OCI-LY7 (cell line): ENCODE data around the gene FRMPD3.

Experiments used
- EZH2phosphoT487 ChIP-seq: fragments of 200-600 bp; sonication (generic); IDR thresholded peaks from 2 replicates; pipeline ENCODE4 v1.6.1; 2018; ENCODE audit warnings: low read depth, borderline replicate concordance, mild to moderate bottlenecking, mixed run types, antibody characterized with exemption, low read length, moderate library complexity, mixed read lengths
- TF ChIP-seq, protein P1 (sequence below): fragments of 200-600 bp; sonication (generic); conservative IDR thresholded peaks from 2 replicates; pipeline ENCODE4 v1.5.1; 2014; ENCODE audit warnings: mild to moderate bottlenecking, antibody characterized with exemption, low read length, moderate library complexity, mixed read lengths

DNA sequence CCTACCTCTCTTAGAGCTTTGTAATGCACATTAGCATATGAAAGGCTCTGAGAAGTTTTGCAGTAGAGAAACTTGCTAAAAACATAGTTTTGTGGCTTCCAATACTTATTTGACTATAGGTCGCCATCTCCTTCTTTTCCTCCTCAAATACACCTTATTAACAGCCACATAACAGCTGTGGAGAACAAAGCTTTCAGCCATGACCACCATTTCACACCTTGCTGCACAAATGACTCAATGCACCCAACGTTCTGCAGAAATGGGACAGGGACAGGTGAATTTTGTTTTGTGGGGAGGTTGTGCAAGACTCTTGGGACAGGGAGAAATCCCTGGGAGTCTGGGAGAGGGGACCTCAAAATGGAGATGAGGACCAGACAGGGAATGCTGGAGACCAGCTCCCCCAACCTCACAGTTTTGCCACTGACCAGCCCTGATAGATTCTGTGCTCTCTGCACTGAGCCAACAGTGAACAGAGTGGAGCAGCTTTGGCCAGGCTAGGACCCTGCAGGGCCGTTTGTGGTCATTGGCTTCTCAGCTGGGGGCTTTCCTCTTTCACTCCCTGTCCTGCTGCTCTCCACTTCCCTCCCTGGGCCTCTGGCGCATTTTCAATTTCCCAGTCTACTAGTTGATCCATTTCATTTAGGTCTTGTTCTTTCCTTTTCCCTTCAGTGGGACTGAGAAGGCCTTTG, 16.6 kb downstream of the FRMPD3 start:
- TF ChIP-seq, protein P1, sequence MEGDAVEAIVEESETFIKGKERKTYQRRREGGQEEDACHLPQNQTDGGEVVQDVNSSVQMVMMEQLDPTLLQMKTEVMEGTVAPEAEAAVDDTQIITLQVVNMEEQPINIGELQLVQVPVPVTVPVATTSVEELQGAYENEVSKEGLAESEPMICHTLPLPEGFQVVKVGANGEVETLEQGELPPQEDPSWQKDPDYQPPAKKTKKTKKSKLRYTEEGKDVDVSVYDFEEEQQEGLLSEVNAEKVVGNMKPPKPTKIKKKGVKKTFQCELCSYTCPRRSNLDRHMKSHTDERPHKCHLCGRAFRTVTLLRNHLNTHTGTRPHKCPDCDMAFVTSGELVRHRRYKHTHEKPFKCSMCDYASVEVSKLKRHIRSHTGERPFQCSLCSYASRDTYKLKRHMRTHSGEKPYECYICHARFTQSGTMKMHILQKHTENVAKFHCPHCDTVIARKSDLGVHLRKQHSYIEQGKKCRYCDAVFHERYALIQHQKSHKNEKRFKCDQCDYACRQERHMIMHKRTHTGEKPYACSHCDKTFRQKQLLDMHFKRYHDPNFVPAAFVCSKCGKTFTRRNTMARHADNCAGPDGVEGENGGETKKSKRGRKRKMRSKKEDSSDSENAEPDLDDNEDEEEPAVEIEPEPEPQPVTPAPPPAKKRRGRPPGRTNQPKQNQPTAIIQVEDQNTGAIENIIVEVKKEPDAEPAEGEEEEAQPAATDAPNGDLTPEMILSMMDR, result no peak
- TF ChIP-seq EZH2phosphoT487, result no peak
